COLO668 (cell line): Measurements from ENCODE around the gene FBXW7.

Experiments used
- DNase-seq: peaks from one replicate; lab custom pipeline; 2025; ENCODE audit not compliant: unreplicated experiment; lab: John Stamatoyannopoulos, UW

The FBXW7 gene

GRCh38 chr4:152296386-152296785 lies 239.5 kb downstream of the FBXW7 start:
- no peak for DNase-seq

GRCh38 chr4:152294765-152295164 lies 241.1 kb downstream of the FBXW7 start:
- no peak for DNase-seq

GRCh38 chr4:152294331-152294730 lies 241.6 kb downstream of the FBXW7 start:
- DNase-seq = no peak

GRCh38 chr4:152293527-152293926 lies 242.4 kb downstream of the FBXW7 start:
- no peak for DNase-seq

- no peak for DNase-seq
Observed at GRCh38 chr4:152290366-152290921, 245.4 kb downstream of the FBXW7 start.

GRCh38 chr4:152289941-152290340 lies 246.0 kb downstream of the FBXW7 start:
- DNase-seq = no peak

- no peak for DNase-seq
Observed at GRCh38 chr4:152289541-152289940, 246.4 kb downstream of the FBXW7 start.

- DNase-seq = no peak
Observed at GRCh38 chr4:152283801-152284470, 252.0 kb downstream of the FBXW7 start.

GRCh38 chr4:152281822-152282221 lies 254.1 kb downstream of the FBXW7 start:
- DNase-seq = no peak

- no peak for DNase-seq
Observed at GRCh38 chr4:152281211-152281610, 254.7 kb downstream of the FBXW7 start.

GRCh38 chr4:152279234-152279566 lies 256.7 kb downstream of the FBXW7 start:
- no peak for DNase-seq

- DNase-seq = peak; percentile 80
Observed at GRCh38 chr4:152278505-152279233, 257.2 kb downstream of the FBXW7 start.

GRCh38 chr4:152278172-152278504 lies 257.8 kb downstream of the FBXW7 start:
- DNase-seq = no peak

GRCh38 chr4:152277333-152277732 lies 258.6 kb downstream of the FBXW7 start:
- DNase-seq = no peak

GRCh38 chr4:152273343-152273742 lies 262.5 kb downstream of the FBXW7 start:
- DNase-seq = no peak
